ENCODE data around the gene ZFP36L1.
A peak's percentile ranks its signal among the peaks of the same experiment; 100 is the strongest.

ZFP36L1 gene

DNA sequence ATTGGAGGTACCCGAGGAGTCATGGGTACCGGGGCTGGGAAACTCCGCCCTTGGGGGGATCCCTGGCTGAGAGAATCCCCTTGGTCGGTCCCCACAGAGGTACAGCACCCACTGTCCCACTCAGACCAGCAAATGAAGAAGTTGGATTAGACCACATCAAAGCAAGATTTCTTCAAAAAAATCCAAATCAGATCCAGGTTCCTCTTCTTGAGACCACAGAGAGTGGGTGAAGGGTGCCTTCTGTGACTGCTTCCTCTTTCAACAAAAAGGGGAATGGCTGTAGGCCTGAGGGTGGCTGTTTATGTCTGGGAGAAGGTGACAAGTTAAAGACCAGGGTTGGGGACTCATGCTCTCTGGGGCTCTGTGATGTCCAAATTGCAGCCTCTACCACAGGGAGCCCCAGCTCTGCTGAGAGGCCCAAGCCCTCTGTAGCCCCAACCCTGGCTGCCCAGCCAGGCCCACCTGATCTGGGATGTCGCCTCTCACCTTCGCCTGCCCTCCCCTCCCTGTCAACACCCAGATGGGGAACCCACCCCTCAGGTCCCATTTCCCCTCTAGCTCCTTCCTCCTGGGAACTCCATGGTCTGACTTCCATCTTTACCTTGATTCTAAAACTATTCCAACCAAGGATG lies 50.9 kb downstream of the ZFP36L1 start:
- Histone ChIP-seq H3K4ac (ENCODE audit: low read depth, low read length) (no peak overlapping the region), H3K27me3 (ENCODE audit: insufficient read depth, low read length, poor library complexity) (no peaks in the 10 kb centered on the region), H3K23ac (ENCODE audit: low read length) (no peak overlapping the region), H3K4me1 (ENCODE audit: control insufficient read depth, low read depth, low read length) (no peaks in the 10 kb centered on the region), H3K4me3 (ENCODE audit: low read length) (no peak overlapping the region), H3K27ac (ENCODE audit: low read depth, low read length) (no peak overlapping the region), H2BK15ac (replicated peaks; ENCODE audit: low read depth) (no peak overlapping the region), H3K18ac (ENCODE audit: low read length) (no peak overlapping the region), H3K4me2 (ENCODE audit: low read length) (no peak overlapping the region), H3K79me1 (ENCODE audit: low read length) (no peaks in the 10 kb centered on the region), H3K9ac (ENCODE audit: low read length) (no peak overlapping the region), H2BK5ac (ENCODE audit: low read length) (no peak overlapping the region), H2AK5ac (ENCODE audit: low read length) (no peak overlapping the region), H3K56ac (ENCODE audit: low read length) (no peak overlapping the region), H3K79me2 (ENCODE audit: control insufficient read depth, insufficient read depth, low read length) (no peaks in the 10 kb centered on the region), H4K5ac (ENCODE audit: low read length) (no peak overlapping the region), H4K8ac (ENCODE audit: low read depth, low read length) (no peak overlapping the region), H2BK120ac (ENCODE audit: low read depth, low read length) (no peak overlapping the region), H3K36me3 (ENCODE audit: control insufficient read depth, insufficient read depth, low read length) (no peaks in the 10 kb centered on the region)
- no peak for DNase-seq
- WGBS (ENCODE audit: extremely low coverage, insufficient coverage, low lambda C conversion rate): no CpG with 5 or more reads among the region's 6 CpGs

DNA sequence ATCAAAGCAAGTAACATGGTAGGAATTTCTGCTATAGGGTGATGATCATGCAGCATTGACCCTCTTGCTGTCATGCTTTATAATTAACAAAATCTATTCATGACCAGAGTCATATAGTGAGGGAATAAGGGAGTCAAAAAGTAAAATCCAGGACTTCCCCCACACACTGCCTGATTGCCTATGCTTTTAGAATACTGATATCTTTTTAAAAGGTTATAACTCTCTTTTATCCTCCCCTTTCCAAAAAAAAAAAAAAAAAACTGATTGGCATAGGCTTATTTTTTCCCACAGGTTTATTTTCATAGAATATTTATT lies 51.4 kb downstream of the ZFP36L1 start:
- no peak overlapping the region for H4K8ac ChIP-seq (ENCODE audit: low read depth, low read length)
- H2AK5ac ChIP-seq (ENCODE audit: low read length): no peak overlapping the region
- no peak for DNase-seq
- peaks cover 2% of the 10 kb centered on the region for H3K4me1 ChIP-seq (ENCODE audit: control insufficient read depth, low read depth, low read length)
- no peak overlapping the region for H2BK15ac ChIP-seq (replicated peaks; ENCODE audit: low read depth)
- H2BK120ac ChIP-seq (ENCODE audit: low read depth, low read length): no peak overlapping the region
- no peak overlapping the region for H3K23ac ChIP-seq (ENCODE audit: low read length)
- no peak overlapping the region for H3K4ac ChIP-seq (ENCODE audit: low read depth, low read length)
- H3K9ac ChIP-seq (ENCODE audit: low read length): no peak overlapping the region
- H3K4me3 ChIP-seq (ENCODE audit: low read length): no peak overlapping the region
- no peaks in the 10 kb centered on the region for H3K79me1 ChIP-seq (ENCODE audit: low read length)
- no peak overlapping the region for H3K27ac ChIP-seq (ENCODE audit: low read depth, low read length)
- no peaks in the 10 kb centered on the region for H3K79me2 ChIP-seq (ENCODE audit: control insufficient read depth, insufficient read depth, low read length)
- H4K5ac ChIP-seq (ENCODE audit: low read length): no peak overlapping the region
- no peaks in the 10 kb centered on the region for H3K27me3 ChIP-seq (ENCODE audit: insufficient read depth, low read length, poor library complexity)
- H3K56ac ChIP-seq (ENCODE audit: low read length): no peak overlapping the region
- H3K4me2 ChIP-seq (ENCODE audit: low read length): no peak overlapping the region
- H3K18ac ChIP-seq (ENCODE audit: low read length): no peak overlapping the region
- H3K36me3 ChIP-seq (ENCODE audit: control insufficient read depth, insufficient read depth, low read length): no peaks in the 10 kb centered on the region
- H2BK5ac ChIP-seq (ENCODE audit: low read length): no peak overlapping the region

DNA sequence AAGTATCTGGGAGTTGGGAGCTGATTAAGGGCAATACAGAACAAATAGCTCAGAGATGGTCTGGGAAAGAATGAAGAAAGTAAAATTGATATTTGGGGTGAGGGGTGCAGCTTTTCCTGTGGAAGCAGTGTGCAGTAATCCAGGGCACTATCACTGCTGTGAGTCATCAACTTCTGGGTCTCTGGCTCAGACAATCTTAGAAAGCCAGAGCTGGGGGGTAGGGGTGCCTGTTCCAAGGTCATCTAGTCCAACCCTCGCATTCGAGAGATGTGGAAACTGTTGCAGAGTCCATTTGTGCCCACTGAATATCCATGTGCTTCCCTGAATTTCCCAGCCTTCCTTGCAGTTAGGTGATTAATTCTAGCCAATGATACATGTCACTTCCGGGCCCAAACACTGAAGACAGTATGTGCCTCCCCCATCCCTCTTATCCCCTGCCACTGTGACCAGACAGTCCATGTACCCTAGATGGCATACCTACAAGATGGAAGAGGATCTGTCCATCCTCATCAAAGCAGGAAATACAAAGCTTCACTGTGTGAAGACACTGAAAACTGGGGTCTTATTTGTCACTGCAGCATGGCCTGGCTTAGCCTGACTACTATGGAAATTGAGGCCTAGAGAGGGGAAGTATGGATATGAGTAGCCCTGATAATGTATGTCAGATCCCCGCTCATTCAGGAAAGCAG lies 51.9 kb downstream of the ZFP36L1 start:
- H3K18ac ChIP-seq (ENCODE audit: low read length): no peak overlapping the region
- no peak overlapping the region for H4K8ac ChIP-seq (ENCODE audit: low read depth, low read length)
- H2BK5ac ChIP-seq (ENCODE audit: low read length): no peak overlapping the region
- H2BK15ac ChIP-seq (replicated peaks; ENCODE audit: low read depth): no peak overlapping the region
- no peak overlapping the region for H3K4me2 ChIP-seq (ENCODE audit: low read length)
- no peak overlapping the region for H3K23ac ChIP-seq (ENCODE audit: low read length)
- H3K4me1 ChIP-seq (ENCODE audit: control insufficient read depth, low read depth, low read length): peaks cover 4% of the 10 kb centered on the region
- no peaks in the 10 kb centered on the region for H3K36me3 ChIP-seq (ENCODE audit: control insufficient read depth, insufficient read depth, low read length)
- H3K56ac ChIP-seq (ENCODE audit: low read length): no peak overlapping the region
- H3K9ac ChIP-seq (ENCODE audit: low read length): no peak overlapping the region
- no peaks in the 10 kb centered on the region for H3K27me3 ChIP-seq (ENCODE audit: insufficient read depth, low read length, poor library complexity)
- DNase-seq: no peak
- H2AK5ac ChIP-seq (ENCODE audit: low read length): no peak overlapping the region
- no peak overlapping the region for H3K4ac ChIP-seq (ENCODE audit: low read depth, low read length)
- H3K79me1 ChIP-seq (ENCODE audit: low read length): no peaks in the 10 kb centered on the region
- H4K5ac ChIP-seq (ENCODE audit: low read length): no peak overlapping the region
- no peak overlapping the region for H2BK120ac ChIP-seq (ENCODE audit: low read depth, low read length)
- no peaks in the 10 kb centered on the region for H3K79me2 ChIP-seq (ENCODE audit: control insufficient read depth, insufficient read depth, low read length)
- no peak overlapping the region for H3K4me3 ChIP-seq (ENCODE audit: low read length)
- no CpG with 5 or more reads among the region's 4 CpGs for WGBS (ENCODE audit: extremely low coverage, insufficient coverage, low lambda C conversion rate)
- no peak overlapping the region for H3K27ac ChIP-seq (ENCODE audit: low read depth, low read length)

DNA sequence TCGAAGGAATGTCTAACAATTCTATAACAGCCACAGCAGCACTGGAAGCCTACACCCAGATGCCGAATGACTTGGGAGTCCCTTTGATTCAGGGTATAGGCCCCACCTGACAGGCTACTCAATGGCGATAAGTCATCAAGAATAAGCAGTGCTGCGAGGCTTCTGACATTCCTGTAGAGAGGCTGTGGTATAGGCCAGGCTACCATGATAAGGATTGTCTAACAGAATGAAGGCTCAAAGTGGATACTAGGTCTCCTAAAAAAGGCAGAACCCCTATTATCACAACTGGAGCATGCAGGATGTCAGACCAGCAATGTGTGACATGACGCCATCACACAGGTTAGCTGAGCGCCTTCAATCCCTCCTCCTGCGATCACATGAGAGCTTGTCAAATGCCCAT lies 53.2 kb downstream of the ZFP36L1 start:
- WGBS (ENCODE audit: extremely low coverage, insufficient coverage, low lambda C conversion rate): no CpG with 5 or more reads among the region's 7 CpGs
- Histone ChIP-seq H3K56ac (ENCODE audit: low read length) (no peak overlapping the region), H3K4me3 (ENCODE audit: low read length) (no peak overlapping the region)

DNA sequence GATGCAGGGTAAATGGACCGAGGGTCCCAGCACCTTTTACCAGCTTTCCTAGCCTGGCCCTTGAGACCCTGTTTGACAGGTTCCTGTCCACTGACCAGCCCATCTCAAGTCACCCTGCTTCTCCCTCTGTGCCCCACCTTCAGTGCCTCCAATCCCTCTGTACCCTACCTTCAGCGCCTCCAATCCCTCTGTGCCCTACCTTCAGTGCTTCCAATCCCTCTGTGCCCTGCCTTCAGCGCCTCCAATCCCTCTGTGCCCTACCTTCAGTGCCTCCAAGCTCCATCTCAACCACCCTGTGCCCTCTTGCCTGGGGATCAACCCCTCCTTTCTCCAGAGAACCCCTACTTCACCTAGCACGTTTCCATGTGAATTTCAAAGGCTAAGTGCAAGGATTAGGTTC lies 54.3 kb downstream of the ZFP36L1 start:
- no peak for DNase-seq

More for the DNA sequence above, 53.2 kb downstream of the ZFP36L1 start:
- Histone ChIP-seq H3K79me1 (ENCODE audit: low read length) (no peaks in the 10 kb centered on the region), H3K27me3 (ENCODE audit: insufficient read depth, low read length, poor library complexity) (no peaks in the 10 kb centered on the region), H2AK5ac (ENCODE audit: low read length) (no peak overlapping the region), H3K4me1 (ENCODE audit: control insufficient read depth, low read depth, low read length) (peaks cover 4% of the 10 kb centered on the region), H3K27ac (ENCODE audit: low read depth, low read length) (no peak overlapping the region), H3K4me2 (ENCODE audit: low read length) (no peak overlapping the region), H2BK120ac (ENCODE audit: low read depth, low read length) (no peak overlapping the region), H3K36me3 (ENCODE audit: control insufficient read depth, insufficient read depth, low read length) (no peaks in the 10 kb centered on the region), H3K18ac (ENCODE audit: low read length) (no peak overlapping the region), H3K9ac (ENCODE audit: low read length) (no peak overlapping the region), H4K5ac (ENCODE audit: low read length) (no peak overlapping the region), H3K79me2 (ENCODE audit: control insufficient read depth, insufficient read depth, low read length) (no peaks in the 10 kb centered on the region), H3K4ac (ENCODE audit: low read depth, low read length) (no peak overlapping the region), H3K23ac (ENCODE audit: low read length) (no peak overlapping the region), H2BK5ac (ENCODE audit: low read length) (no peak overlapping the region), H4K8ac (ENCODE audit: low read depth, low read length) (no peak overlapping the region), H2BK15ac (replicated peaks; ENCODE audit: low read depth) (no peak overlapping the region)
- DNase-seq: no peak

More for the DNA sequence above, 54.3 kb downstream of the ZFP36L1 start:
- peaks cover 4% of the 10 kb centered on the region for H3K4me1 ChIP-seq (ENCODE audit: control insufficient read depth, low read depth, low read length)
- H3K4ac ChIP-seq (ENCODE audit: low read depth, low read length): no peak overlapping the region
- no peaks in the 10 kb centered on the region for H3K79me2 ChIP-seq (ENCODE audit: control insufficient read depth, insufficient read depth, low read length)
- no peak overlapping the region for H3K23ac ChIP-seq (ENCODE audit: low read length)
- H2BK5ac ChIP-seq (ENCODE audit: low read length): no peak overlapping the region
- no peak overlapping the region for H3K56ac ChIP-seq (ENCODE audit: low read length)
- H3K27ac ChIP-seq (ENCODE audit: low read depth, low read length): no peak overlapping the region
- H3K18ac ChIP-seq (ENCODE audit: low read length): no peak overlapping the region
- H3K27me3 ChIP-seq (ENCODE audit: insufficient read depth, low read length, poor library complexity): no peaks in the 10 kb centered on the region
- no peak overlapping the region for H2BK15ac ChIP-seq (replicated peaks; ENCODE audit: low read depth)
- H4K8ac ChIP-seq (ENCODE audit: low read depth, low read length): no peak overlapping the region
- no peak overlapping the region for H3K4me2 ChIP-seq (ENCODE audit: low read length)
- WGBS (ENCODE audit: extremely low coverage, insufficient coverage, low lambda C conversion rate): no CpG with 5 or more reads among the region's 4 CpGs
- no peak overlapping the region for H3K9ac ChIP-seq (ENCODE audit: low read length)
- no peak overlapping the region for H2BK120ac ChIP-seq (ENCODE audit: low read depth, low read length)
- H3K79me1 ChIP-seq (ENCODE audit: low read length): no peaks in the 10 kb centered on the region
- no peak overlapping the region for H3K4me3 ChIP-seq (ENCODE audit: low read length)
- no peaks in the 10 kb centered on the region for H3K36me3 ChIP-seq (ENCODE audit: control insufficient read depth, insufficient read depth, low read length)
- no peak overlapping the region for H4K5ac ChIP-seq (ENCODE audit: low read length)
- H2AK5ac ChIP-seq (ENCODE audit: low read length): peak overlapping the region; percentile 18

Measured in mesendoderm (in vitro differentiated cells).